Erythroblast (primary cell): ENCODE data around the gene ANKFY1.

ENCODE experiments used
- GATA1 ChIP-seq: IDR thresholded peaks from 2 replicates; pipeline ENCODE4 v1.6.1; 2011; ENCODE audit warnings: low read depth, mild to moderate bottlenecking, control low read depth, low read length, moderate library complexity
- POLR2A ChIP-seq: IDR thresholded peaks from 2 replicates; pipeline ENCODE4 v1.6.1; 2011; ENCODE audit warnings: mild to moderate bottlenecking, low read length

GRCh38 chr17:4309897-4310296 lies 46.1 kb upstream of the ANKFY1 start:
- no peak for TF ChIP-seq POLR2A
- no peak for TF ChIP-seq GATA1
